AG10803 (cell line): ENCODE results near the gene ACTN2.

ENCODE experiments used
- DNase-seq: peaks from one replicate; pipeline ENCODE4 v3.0.0; 2010; ENCODE audit warnings: low read depth
- H3K4me3 ChIP-seq: 2 replicates; pipeline ENCODE4 v1.5.1; 2011; ENCODE audit warnings: mild to moderate bottlenecking, low read length, control low read depth
- CTCF ChIP-seq: conservative IDR thresholded peaks from 2 replicates; pipeline ENCODE4 v1.5.1; 2011; ENCODE audit warnings: mild to moderate bottlenecking, low read length, control low read depth, inconsistent platforms

ACTN2 gene

GRCh38 chr1:236677641-236678235 is 8.6 kb upstream of the ACTN2 start:
- no peak for TF ChIP-seq CTCF
- no peak for DNase-seq
- H3K4me3 ChIP-seq = no peak overlapping the region

GRCh38 chr1:236681219-236681618 is 5.1 kb upstream of the ACTN2 start:
- TF ChIP-seq CTCF = no peak
- no peak for DNase-seq
- no peak overlapping the region for H3K4me3 ChIP-seq

- TF ChIP-seq CTCF = no peak
- no peak overlapping the region for H3K4me3 ChIP-seq
- no peak for DNase-seq
These were observed 938 bp upstream of the ACTN2 start for GRCh38 chr1:236685205-236685916.

- no peak overlapping the region; the same call in 1 of the 2 replicates for H3K4me3 ChIP-seq
- DNase-seq = no peak
- TF ChIP-seq CTCF = no peak
These were observed 489 bp downstream of the ACTN2 start for GRCh38 chr1:236686815-236687160.

GRCh38 chr1:236687273-236687672 is 974 bp downstream of the ACTN2 start:
- DNase-seq = no peak
- no peak overlapping the region for H3K4me3 ChIP-seq
- TF ChIP-seq CTCF = no peak

- no peak for DNase-seq
- no peak overlapping the region for H3K4me3 ChIP-seq
- no peak for TF ChIP-seq CTCF
These were observed 2.4 kb downstream of the ACTN2 start for GRCh38 chr1:236688705-236689104.
